HepG2 (cell line): ENCODE data around the gene CTSW. TPM values are rescaled to one million over a fixed set of nuclear protein-coding genes. Genes with fewer than 3 reads are reported as not detected.
A peak's percentile ranks its signal among the peaks of the same experiment; 100 is the strongest.

Source experiments
- CCAR2 ChIP-seq: fragments of 200-400 bp; formaldehyde crosslinking; optimal IDR thresholded peaks from 2 replicates; pipeline ENCODE3; 2018; ENCODE audit warnings: low read depth, mild to moderate bottlenecking, low read length, moderate library complexity
- CREB3 ChIP-seq: sonication (generic); formaldehyde crosslinking; IDR thresholded peaks from 2 replicates; pipeline ENCODE4 v1.5.0; 2020; ENCODE audit warnings: missing genetic modification reagents
- CTCF ChIP-seq: sonication (generic); formaldehyde crosslinking; IDR thresholded peaks from 2 replicates; pipeline ENCODE4 v1.5.0; 2020; ENCODE audit warnings: mild to moderate bottlenecking, missing genetic modification reagents, moderate library complexity
- FLYWCH1 ChIP-seq: sonication (generic); formaldehyde crosslinking; IDR thresholded peaks from 2 replicates; pipeline ENCODE4 v1.8.1; 2023; ENCODE audit warnings: mild to moderate bottlenecking, missing genetic modification reagents
- MAF1 ChIP-seq: sonication (generic); formaldehyde crosslinking; IDR thresholded peaks from 2 replicates; pipeline ENCODE4 v1.5.0; 2020; ENCODE audit warnings: missing genetic modification reagents, borderline replicate concordance
- MATR3 ChIP-seq: sonication (generic); formaldehyde crosslinking; IDR thresholded peaks from 2 replicates; pipeline ENCODE4 v1.4.0; 2020; ENCODE audit warnings: missing genetic modification reagents
- MAX ChIP-seq: IDR thresholded peaks from 2 replicates; pipeline ENCODE4 v1.6.1; 2012; ENCODE audit warnings: inconsistent platforms
- MBNL3 ChIP-seq: fragments of 250-450 bp; sonication (Bioruptor Pico); conservative IDR thresholded peaks from 2 replicates; pipeline ENCODE4 v1.8.0; 2022; ENCODE audit warnings: mild to moderate bottlenecking, inconsistent platforms
- RARA ChIP-seq: IDR thresholded peaks from 2 replicates; pipeline ENCODE4 v1.6.1; 2016; ENCODE audit warnings: missing genetic modification reagents, missing compliant biosample characterization
- SNAPC4 ChIP-seq: sonication (generic); formaldehyde crosslinking; IDR thresholded peaks from 2 replicates; pipeline ENCODE4 v1.4.0; 2020; ENCODE audit warnings: mild to moderate bottlenecking, missing genetic modification reagents
- SNAPC5 ChIP-seq: sonication (generic); formaldehyde crosslinking; IDR thresholded peaks from 2 replicates; pipeline ENCODE4 v1.8.1; 2023; ENCODE audit warnings: mild to moderate bottlenecking, missing genetic modification reagents, borderline replicate concordance
- YEATS2 ChIP-seq: sonication (generic); formaldehyde crosslinking; IDR thresholded peaks from 2 replicates; pipeline ENCODE4 v1.4.0; 2020; ENCODE audit warnings: missing genetic modification reagents, borderline replicate concordance
- ZBTB20 ChIP-seq: sonication (generic); formaldehyde crosslinking; IDR thresholded peaks from 2 replicates; pipeline ENCODE4 v1.8.1; 2023; ENCODE audit warnings: missing genetic modification reagents, low read depth, mild to moderate bottlenecking, borderline replicate concordance
- ZFP36 ChIP-seq: fragments of 150-350 bp; IDR thresholded peaks from 2 replicates; pipeline ENCODE4 v1.6.1; 2018; ENCODE audit warnings: borderline replicate concordance, low read length, low read depth; ENCODE audit not compliant: partially characterized antibody
- ZNF3 ChIP-seq: IDR thresholded peaks from 2 replicates; pipeline ENCODE4 v1.7.0; 2017; ENCODE audit warnings: inconsistent platforms
- ZNF34 ChIP-seq: sonication (generic); formaldehyde crosslinking; IDR thresholded peaks from 2 replicates; pipeline ENCODE4 v1.4.0; 2020; ENCODE audit warnings: mild to moderate bottlenecking, missing genetic modification reagents, borderline replicate concordance
- ZSCAN25 ChIP-seq: sonication (generic); formaldehyde crosslinking; IDR thresholded peaks from 2 replicates; pipeline ENCODE4 v1.8.0; 2022; ENCODE audit warnings: mild to moderate bottlenecking, missing genetic modification reagents
- polyA plus RNA-seq, 8 experiments: library from polyadenylated mRNA; depleted of rRNA in 3 of 8; stranded (reverse) in 7 of 8; unstranded in 1 of 8; fragments of >200 nt; fragmentation: Illumina TruSeq in 4 of 8; extraction: Trizol in 4 of 8; gene quantifications; 2 replicates each; pipeline versions ENCODE4 v1.2.1 to v1.2.3, GENCODE V29; 2011 to 2016; ENCODE audit warnings: low read depth in 4 of 8, missing spikeins in 1 of 8, mixed read lengths in 1 of 8; ENCODE audit not compliant: insufficient read depth in 1 of 8
- total RNA-seq, 5 experiments: library from RNA; depleted of rRNA; stranded (reverse); fragments of >200 nt; fragmentation: Illumina TruSeq; extraction: Trizol; gene quantifications; 2 replicates each; pipeline ENCODE4 v1.2.3, GENCODE V29; 2016; ENCODE audit warnings: low read depth in 1 of 5

The CTSW gene
- total and polyA plus RNA-seq, 2 of the 13 experiments (the other 11 are each of a cell fraction or from before 2014, with no cell fraction given) = 0.09 TPM; not detected in 1

- TF ChIP-seq CREB3 (CRISPR knock-in tag) (no peak), FLYWCH1 (CRISPR knock-in tag) (no peak), ZNF3 (CRISPR knock-in tag) (no peak), ZNF34 (CRISPR knock-in tag) (no peak), ZSCAN25 (CRISPR knock-in tag) (no peak; the same call in 1 of the 2 replicates), YEATS2 (CRISPR knock-in tag) (peak; percentile 92), MBNL3 (CRISPR knock-in tag) (no peak), CCAR2 (peak; percentile 77), CTCF (CRISPR knock-in tag) (peak; percentile 95), ZFP36 (no peak), MAF1 (CRISPR knock-in tag) (0 out of 2 replicates have a peak, but pooled peaks have one; percentile 59), MATR3 (CRISPR knock-in tag) (no peak), MAX (no peak; the same call in none of the 2 replicates), RARA (CRISPR knock-in tag) (0 out of 2 replicates have a peak, but pooled peaks have one; percentile 39), SNAPC5 (CRISPR knock-in tag) (no peak), ZBTB20 (CRISPR knock-in tag) (peak; percentile 41; the same call in 1 of the 2 replicates), SNAPC4 (CRISPR knock-in tag) (peak; percentile 35; the same call in 1 of the 2 replicates)
These were observed 19.1 kb upstream of the CTSW start, which contains the start of gene MUS81 (continued) for GRCh38 chr11:65860278-65861164.
